Lower leg skin (tissue), 4 donors: Measurements from ENCODE around the gene PDE1A. TPM values are rescaled to one million over a fixed set of nuclear protein-coding genes. Genes with fewer than 3 reads are reported as not detected.
"Not testable (repeated sequence)": the region's sequence is repeated elsewhere in the genome, so short reads cannot be mapped to it uniquely, and the experiment has no call there.

ENCODE experiments used
- DNase-seq, 2 donors: peaks; one replicate each; pipeline ENCODE4 v3.0.0-alpha.2; 2019; ENCODE audit warnings: low spot score in 2 of 2
- H3K4me3 ChIP-seq: fragments of 200-600 bp; sonication (generic); 2 replicates; pipeline ENCODE4 v1.5.1; 2017; ENCODE audit warnings: mild to moderate bottlenecking, low read depth; ENCODE audit not compliant: poor library complexity, severe bottlenecking
- POLR2A ChIP-seq, 2 donors: fragments of 450-650 bp; IDR thresholded peaks; one replicate each; pipeline ENCODE4 v1.6.1; 2016 to 2017; ENCODE audit warnings: antibody characterized with exemption in 2 of 2, mild to moderate bottlenecking in 1 of 2, moderate library complexity in 1 of 2
- WGBS, 2 donors: methylation state at CpG; one replicate each; pipeline ENCODE4 v1.1.5; 2018; 5-methylcytosine and 5-hydroxymethylcytosine counted together
- intact Hi-C: fragments of 100-400 bp; cut with DNase I; formaldehyde crosslinking; loops from one replicate; pipeline ENCODE4 v1.15.0; 2023; ENCODE audit warnings: low total_unique reads
- total RNA-seq, 4 donors: library from RNA; depleted of rRNA; stranded (reverse); fragments of >200 nt; gene quantifications; one replicate each; pipeline ENCODE4 v1.1.0, GENCODE V29; 2016
- TF ChIP-seq, protein P1 (sequence below), 3 donors: fragments of 450-650 bp; IDR thresholded peaks; one replicate each; pipeline ENCODE4 v1.5.1; 2016; ENCODE audit warnings: antibody characterized with exemption in 3 of 3, mild to moderate bottlenecking in 3 of 3, moderate library complexity in 2 of 3

Gene PDE1A
- total RNA-seq, 4 donors from 2014 or later = 0.11 to 4.3 (median 2.2) TPM

DNA sequence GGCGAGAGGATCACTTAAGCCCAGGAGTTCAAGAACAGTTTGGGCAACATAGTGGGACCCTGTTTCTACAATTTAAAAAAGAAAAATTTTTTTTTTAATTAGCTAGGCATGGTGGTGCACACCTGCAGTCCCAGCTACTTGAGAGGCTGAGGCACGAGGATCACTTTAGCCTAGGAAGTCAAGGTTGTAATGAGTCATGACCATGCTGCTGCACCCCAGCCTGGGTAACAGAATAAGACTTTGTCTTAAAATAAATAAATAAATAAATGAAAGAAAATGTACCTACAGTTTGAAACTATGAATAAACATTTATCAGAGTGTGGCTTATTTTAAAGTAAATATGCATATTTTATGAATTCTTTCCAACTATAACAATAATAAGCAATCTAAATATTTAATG is 16.7 kb downstream of the PDE1A start:
- intact Hi-C loops = no loop called here
- H3K4me3 ChIP-seq = no peak overlapping the region
- WGBS, 2 donors = 88 to 91% methylated on average over 2 of the region's 2 CpGs
- TF ChIP-seq, protein P1, sequence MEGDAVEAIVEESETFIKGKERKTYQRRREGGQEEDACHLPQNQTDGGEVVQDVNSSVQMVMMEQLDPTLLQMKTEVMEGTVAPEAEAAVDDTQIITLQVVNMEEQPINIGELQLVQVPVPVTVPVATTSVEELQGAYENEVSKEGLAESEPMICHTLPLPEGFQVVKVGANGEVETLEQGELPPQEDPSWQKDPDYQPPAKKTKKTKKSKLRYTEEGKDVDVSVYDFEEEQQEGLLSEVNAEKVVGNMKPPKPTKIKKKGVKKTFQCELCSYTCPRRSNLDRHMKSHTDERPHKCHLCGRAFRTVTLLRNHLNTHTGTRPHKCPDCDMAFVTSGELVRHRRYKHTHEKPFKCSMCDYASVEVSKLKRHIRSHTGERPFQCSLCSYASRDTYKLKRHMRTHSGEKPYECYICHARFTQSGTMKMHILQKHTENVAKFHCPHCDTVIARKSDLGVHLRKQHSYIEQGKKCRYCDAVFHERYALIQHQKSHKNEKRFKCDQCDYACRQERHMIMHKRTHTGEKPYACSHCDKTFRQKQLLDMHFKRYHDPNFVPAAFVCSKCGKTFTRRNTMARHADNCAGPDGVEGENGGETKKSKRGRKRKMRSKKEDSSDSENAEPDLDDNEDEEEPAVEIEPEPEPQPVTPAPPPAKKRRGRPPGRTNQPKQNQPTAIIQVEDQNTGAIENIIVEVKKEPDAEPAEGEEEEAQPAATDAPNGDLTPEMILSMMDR (IDR thresholded peaks at IDR 0.05) = no peak
- no peak for TF ChIP-seq POLR2A (IDR thresholded peaks at IDR 0.05)
- no peak for DNase-seq

DNA sequence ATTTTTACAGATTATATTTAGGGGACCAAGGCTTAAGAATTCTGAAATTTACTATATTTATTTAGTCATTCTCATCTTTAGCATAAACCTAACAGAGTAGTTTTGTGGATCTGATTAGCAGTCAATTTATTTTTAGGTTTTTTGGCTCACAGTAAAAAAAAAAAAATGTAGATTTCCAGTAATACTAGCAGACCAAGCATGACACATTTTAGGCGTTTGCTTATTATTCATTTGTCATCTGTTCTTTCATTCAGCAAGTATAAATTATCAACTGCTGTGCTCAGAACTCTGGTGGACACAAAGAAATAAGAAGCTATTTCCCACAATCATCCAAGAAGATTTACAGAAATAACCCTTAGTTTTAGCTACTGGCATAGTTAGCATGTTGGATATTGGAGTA is 20.6 kb downstream of the PDE1A start:
- TF ChIP-seq POLR2A (IDR thresholded peaks at IDR 0.05) = no peak
- TF ChIP-seq, protein P1 (IDR thresholded peaks at IDR 0.05) = no peak
- 8 to 26% methylated on average over 1 of the region's 1 CpG for WGBS, 2 donors
- no peak for DNase-seq
- H3K4me3 ChIP-seq = no peak overlapping the region
- intact Hi-C loops = no loop called here

DNA sequence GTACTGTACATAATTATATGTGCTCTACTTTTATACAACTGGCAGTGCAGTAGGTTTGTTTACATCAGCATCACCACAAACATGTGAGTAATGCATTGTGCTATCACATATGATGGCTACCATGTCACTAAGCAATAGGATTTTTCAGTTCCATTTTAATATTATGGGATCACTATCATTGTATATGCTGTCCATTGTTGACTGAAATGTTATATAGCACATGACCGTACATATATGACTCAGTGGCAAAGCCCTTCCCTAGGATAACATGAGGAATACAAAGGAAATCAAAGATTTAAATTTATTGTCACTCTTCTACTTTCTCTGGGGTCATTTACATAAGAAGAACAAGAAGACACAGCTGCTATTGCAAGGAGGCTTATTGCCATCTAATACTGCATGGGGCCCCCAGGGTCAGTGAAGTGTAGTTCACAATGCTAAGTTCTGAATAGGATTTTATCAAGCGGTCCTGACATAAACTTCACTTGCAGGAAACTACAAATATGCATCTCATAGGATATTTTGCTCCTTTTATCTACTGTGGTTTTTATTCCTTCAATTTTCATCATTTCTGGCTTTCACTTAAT is 21.8 kb downstream of the PDE1A start:
- intact Hi-C loops = no loop called here
- no peak for DNase-seq
- 86 to 90% methylated on average over 2 of the region's 2 CpGs for WGBS, 2 donors
- TF ChIP-seq POLR2A (IDR thresholded peaks at IDR 0.05) = no peak
- TF ChIP-seq, protein P1 (IDR thresholded peaks at IDR 0.05) = no peak
- H3K4me3 ChIP-seq = no peak overlapping the region

DNA sequence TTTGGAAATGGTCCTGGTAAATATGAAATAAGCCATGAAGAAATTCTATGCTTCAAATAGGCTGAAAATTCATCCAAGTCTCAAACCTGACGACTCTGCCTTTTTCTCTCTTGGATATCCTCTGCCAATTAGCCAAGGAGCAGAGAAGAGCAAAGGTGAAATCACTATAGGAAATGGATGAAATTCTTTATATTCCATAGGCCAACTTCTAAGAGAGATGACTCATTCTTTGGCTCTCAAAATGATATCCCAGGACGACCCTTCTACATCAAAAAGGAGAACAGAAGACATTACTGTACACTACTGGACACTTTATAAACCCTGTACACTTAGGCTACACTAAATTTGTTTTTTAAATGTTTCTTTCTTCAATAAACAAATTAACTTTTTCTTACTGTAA is 22.7 kb downstream of the PDE1A start:
- DNase-seq = no peak
- intact Hi-C loops = no loop called here
- no peak overlapping the region for H3K4me3 ChIP-seq
- 47% methylated on average over 2 of the region's 2 CpGs for WGBS, 2 donors
- no peak for TF ChIP-seq POLR2A (IDR thresholded peaks at IDR 0.05)
- TF ChIP-seq, protein P1 (IDR thresholded peaks at IDR 0.05) = no peak

DNA sequence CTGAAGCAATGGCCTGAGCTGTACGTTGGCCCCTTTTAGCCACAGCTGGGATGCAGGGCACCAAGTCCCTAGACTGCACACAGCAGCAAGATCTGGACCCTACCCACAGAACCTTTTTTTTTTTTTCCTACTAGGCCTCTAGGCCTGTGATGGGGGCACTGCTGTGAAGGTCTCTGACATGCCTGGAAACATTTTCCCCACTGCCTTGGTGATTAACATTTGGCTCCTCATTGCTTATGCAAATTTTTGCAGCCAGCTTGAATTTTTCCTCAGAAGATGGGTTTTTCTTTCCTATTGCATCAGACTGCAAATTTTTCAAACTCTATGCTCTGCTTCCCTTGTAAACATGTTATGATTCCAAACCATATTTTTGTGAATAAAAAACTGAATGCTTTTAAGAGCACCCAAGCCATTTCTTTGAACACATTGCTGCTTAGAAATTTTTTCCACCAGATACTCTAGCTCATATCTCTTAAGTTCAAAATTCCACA is 33.5 kb downstream of the PDE1A start:
- no peak for DNase-seq
- no peak overlapping the region for H3K4me3 ChIP-seq
- WGBS, 2 donors = 75 to 92% methylated on average over 1 of the region's 1 CpG
- intact Hi-C loops = no loop called here
- TF ChIP-seq, protein P1 (IDR thresholded peaks at IDR 0.05) = no peak
- TF ChIP-seq POLR2A (IDR thresholded peaks at IDR 0.05) = no peak

DNA sequence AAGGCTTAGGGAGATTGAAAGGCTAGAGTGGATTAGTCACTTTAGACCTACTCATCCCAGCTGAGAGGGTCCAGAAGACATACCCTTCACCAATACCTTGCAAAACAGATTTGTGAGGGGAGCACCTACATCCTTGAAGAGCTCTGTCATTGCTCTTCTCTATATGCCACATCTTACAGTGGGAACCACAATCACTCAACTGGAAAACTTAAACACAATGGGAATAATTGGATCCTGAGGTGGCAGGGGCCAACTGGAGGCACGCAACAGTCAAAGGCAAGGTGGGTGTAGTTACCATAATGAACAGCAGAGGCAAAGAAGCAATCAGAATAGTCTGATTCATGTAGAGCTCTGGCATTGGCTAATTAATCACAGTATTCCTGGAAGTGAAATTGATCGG is 35.4 kb downstream of the PDE1A start:
- DNase-seq = no peak
- 43 to 47% methylated on average over 2 of the region's 2 CpGs for WGBS, 2 donors
- intact Hi-C loops = no loop called here
- TF ChIP-seq, protein P1 (IDR thresholded peaks at IDR 0.05) = no peak
- no peak for TF ChIP-seq POLR2A (IDR thresholded peaks at IDR 0.05)
- H3K4me3 ChIP-seq = no peak overlapping the region

DNA sequence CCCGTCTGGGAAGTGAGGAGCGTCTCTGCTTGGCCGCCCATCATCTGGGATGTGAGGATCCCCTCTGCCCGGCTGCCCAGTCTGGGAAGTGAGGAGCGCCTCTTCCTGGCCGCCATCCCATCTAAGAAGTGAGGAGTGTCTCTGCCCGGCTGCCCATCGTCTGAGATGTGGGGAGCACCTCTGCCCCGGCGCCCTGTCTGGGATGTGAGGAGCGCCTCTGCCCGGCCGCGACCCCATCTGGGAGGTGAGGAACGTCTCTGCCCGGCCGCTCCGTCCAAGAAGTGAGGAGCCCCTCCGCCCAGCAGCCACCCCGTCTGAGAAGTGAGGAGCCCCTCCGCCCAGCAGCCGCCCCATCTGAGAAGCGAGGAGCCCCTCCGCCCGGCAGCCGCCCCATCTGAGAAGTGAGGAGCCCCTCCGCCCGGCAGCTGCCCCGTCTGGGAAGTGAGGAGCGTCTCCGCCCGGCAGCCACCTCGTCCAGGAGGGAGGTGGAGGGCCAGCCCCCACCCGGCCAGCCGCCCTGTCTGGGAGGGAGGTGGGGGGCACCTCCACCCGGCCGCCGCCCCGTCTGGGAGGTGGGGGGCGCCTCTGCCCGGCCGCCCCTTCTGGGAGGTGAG is 40.5 kb downstream of the PDE1A start:
- DNase-seq, H3K4me3 ChIP-seq, intact Hi-C loops: not testable (repeated sequence)
- WGBS, 2 donors = 91 to 96% methylated on average over 31 to 32 of the region's 42 CpGs
